Uterus (tissue), 4 donors: ENCODE measurements around the gene MOB2. TPM values are rescaled to one million over a fixed set of nuclear protein-coding genes. Genes with fewer than 3 reads are reported as not detected.

Source experiments
- DNase-seq, 2 donors: peaks; one replicate each; pipeline ENCODE4 v3.0.0-alpha.2; 2019 to 2020
- H3K27ac ChIP-seq, 2 donors: fragments of 200-600 bp; sonication (generic); 1 replicate in 1 of 2; 2 replicates in 1 of 2; pipeline ENCODE4 v1.5.1; 2016 to 2018
- H3K27me3 ChIP-seq, 2 donors: fragments of 200-600 bp; sonication (generic); one replicate each; pipeline ENCODE4 v1.5.1; 2018 to 2019; ENCODE audit warnings: control low read depth in 1 of 2
- H3K36me3 ChIP-seq, 2 donors: fragments of 200-600 bp; sonication (generic); one replicate each; pipeline ENCODE4 v1.5.1; 2019; ENCODE audit warnings: control low read depth in 1 of 2
- H3K4me1 ChIP-seq, 2 donors: fragments of 200-600 bp; sonication (generic); one replicate each; pipeline ENCODE4 v1.5.1; 2018 to 2019; ENCODE audit warnings: control low read depth in 1 of 2
- H3K4me3 ChIP-seq, 2 donors: fragments of 200-600 bp; sonication (generic); 1 replicate in 1 of 2; 2 replicates in 1 of 2; pipeline ENCODE4 v1.5.1; 2018 to 2019; ENCODE audit warnings: mild to moderate bottlenecking in 1 of 2
- H3K9me3 ChIP-seq, 2 donors: fragments of 200-600 bp; sonication (generic); one replicate each; pipeline ENCODE4 v1.5.1; 2019; ENCODE audit warnings: control low read depth in 1 of 2
- CTCF ChIP-seq, 4 experiments: fragments of 200-600 bp in 2 of 4; fragments of 450-650 bp in 2 of 4; sonication (generic) in 2 of 4; IDR thresholded peaks; one replicate each; pipeline ENCODE4 v1.5.1; 2016 to 2019; ENCODE audit warnings: antibody characterized with exemption in 4 of 4, mild to moderate bottlenecking in 2 of 4, moderate library complexity in 1 of 4
- POLR2A ChIP-seq, 2 donors: fragments of 450-650 bp; IDR thresholded peaks; one replicate each; pipeline ENCODE4 v1.6.1; 2016; ENCODE audit warnings: antibody characterized with exemption in 2 of 2, mild to moderate bottlenecking in 1 of 2, moderate library complexity in 1 of 2
- intact Hi-C: fragments of 100-400 bp; cut with DNase I; formaldehyde crosslinking; loops from one replicate; pipeline ENCODE4 v1.15.1; 2023; ENCODE audit warnings: low total_unique reads
- total RNA-seq, 4 donors: library from RNA; depleted of rRNA in 3 of 4; stranded (reverse); fragments of >200 nt in 3 of 4; gene quantifications; one replicate each; pipeline versions ENCODE4 v1.1.0 to v1.2.4, GENCODE V29; 2014 to 2023
- donor health status: DM: yes; HTN: yes; CAD: no.

Gene MOB2
- total RNA-seq, 4 donors from 2014 or later: 17.1 to 72.6 (median 23.6) TPM

- TF ChIP-seq POLR2A (IDR thresholded peaks at IDR 0.05) (no peak), CTCF (IDR thresholded peaks at IDR 0.05) (no peak)
- DNase-seq: no peak
- Histone ChIP-seq H3K4me1 (peaks cover 9 to 23% of the 10 kb centered on the region in 2 donors), H3K27me3 (no peaks in the 10 kb centered on the region), H3K27ac (no peak overlapping the region), H3K36me3 (no peaks in the 10 kb centered on the region), H3K4me3 (no peak overlapping the region), H3K9me3 (no peaks in the 10 kb centered on the region)
- intact Hi-C loops: loop anchor here (10.0 kb wide), 1 partner anchor 314 kb away; no protein-coding TSS in a partner anchor
These were observed 31.7 kb upstream of the MOB2 start for GRCh38 chr11:1518301-1518700.

GRCh38 chr11:1517117-1518005 lies 30.8 kb upstream of the MOB2 start:
- H3K27me3 ChIP-seq: no peaks in the 10 kb centered on the region
- peaks cover 9 to 23% of the 10 kb centered on the region in 2 donors for H3K4me1 ChIP-seq
- no peak overlapping the region for H3K27ac ChIP-seq
- intact Hi-C loops: loop anchor here (10.0 kb wide), 1 partner anchor 313 kb away; no protein-coding TSS in a partner anchor
- DNase-seq: no peak
- H3K9me3 ChIP-seq: no peaks in the 10 kb centered on the region
- H3K36me3 ChIP-seq: no peaks in the 10 kb centered on the region
- H3K4me3 ChIP-seq: no peak overlapping the region
- no peak for TF ChIP-seq POLR2A (IDR thresholded peaks at IDR 0.05)
- TF ChIP-seq CTCF (IDR thresholded peaks at IDR 0.05): no peak

GRCh38 chr11:1516273-1517067 lies 29.9 kb upstream of the MOB2 start:
- Histone ChIP-seq H3K4me1 (peaks cover 9 to 23% of the 10 kb centered on the region in 2 donors), H3K27ac (no peak overlapping the region)

DNA sequence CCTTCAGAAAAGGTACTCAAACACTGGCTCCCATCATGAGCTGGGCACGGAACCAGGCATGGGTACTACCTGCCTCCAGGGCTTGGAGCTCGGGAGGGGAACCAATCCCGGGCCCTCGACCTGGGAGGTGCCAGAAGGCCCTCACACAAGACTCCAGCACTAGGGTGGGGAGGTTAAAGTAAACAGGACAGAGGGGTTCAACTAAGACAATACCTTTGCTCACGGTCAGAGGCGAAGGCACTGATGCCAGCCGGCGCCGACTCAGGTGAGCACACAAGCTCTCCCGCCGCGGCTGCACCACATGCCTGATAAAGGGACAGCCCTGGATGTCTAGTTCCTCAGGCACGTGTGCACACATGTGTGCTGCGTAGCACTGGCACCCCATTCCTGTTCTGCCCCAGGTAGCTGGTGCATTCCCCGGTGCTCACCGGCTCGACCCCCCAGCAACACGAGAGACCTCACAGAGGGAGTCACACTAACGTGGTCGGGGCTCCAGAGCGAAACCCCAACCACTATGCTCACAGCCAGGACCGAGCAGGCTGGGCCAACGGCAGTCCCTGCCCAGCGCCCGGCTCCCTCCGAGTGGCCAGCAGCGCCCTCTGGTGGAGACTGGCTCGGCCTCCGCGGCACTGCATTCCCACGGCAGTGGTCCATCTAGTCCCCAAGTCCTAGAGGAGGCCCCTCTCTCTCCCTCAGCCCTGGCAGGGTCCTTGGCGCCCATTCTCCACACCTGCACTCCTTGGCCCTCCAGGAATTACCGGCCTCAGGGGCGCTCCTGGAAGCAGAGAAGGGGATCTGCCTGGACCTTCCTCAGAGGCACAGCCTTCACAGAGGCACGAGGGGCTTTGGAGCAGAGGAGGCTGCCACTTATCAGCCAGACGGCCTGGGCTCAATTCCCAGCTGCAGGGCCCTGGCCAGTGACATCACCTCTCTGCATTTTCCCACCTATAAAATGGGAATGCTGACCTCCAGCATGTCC lies 28.8 kb upstream of the MOB2 start:
- TF ChIP-seq CTCF (IDR thresholded peaks at IDR 0.05) (peak; percentile 93 to 96 (median 94)), POLR2A (IDR thresholded peaks at IDR 0.05) (no peak)
- H3K4me1 ChIP-seq: peaks cover 9 to 23% of the 10 kb centered on the region in 2 donors
- DNase-seq: peak; percentile 73 to 84
- H3K27me3 ChIP-seq: no peaks in the 10 kb centered on the region
- peak overlapping the region in 1 of 2 donors; percentile 11 for H3K4me3 ChIP-seq
- intact Hi-C loops: loop anchor here (2.0 to 10.0 kb wide), 2 partner anchors 59 to 311 kb away; no protein-coding TSS in a partner anchor
- H3K36me3 ChIP-seq: no peaks in the 10 kb centered on the region
- H3K9me3 ChIP-seq: no peaks in the 10 kb centered on the region
- no peak overlapping the region for H3K27ac ChIP-seq

More at GRCh38 chr11:1516273-1517067, 29.9 kb upstream of the MOB2 start:
- DNase-seq: no peak
- TF ChIP-seq CTCF (IDR thresholded peaks at IDR 0.05): no peak
- TF ChIP-seq POLR2A (IDR thresholded peaks at IDR 0.05): no peak
- intact Hi-C loops: loop anchor here (10.0 kb wide), 1 partner anchor 312 kb away; no protein-coding TSS in a partner anchor
- H3K9me3 ChIP-seq: no peaks in the 10 kb centered on the region
- no peak overlapping the region for H3K4me3 ChIP-seq
- H3K36me3 ChIP-seq: no peaks in the 10 kb centered on the region
- no peaks in the 10 kb centered on the region for H3K27me3 ChIP-seq
